ENCODE results near the gene ARHGAP24. TPM values are rescaled to one million over a fixed set of nuclear protein-coding genes. Genes with fewer than 3 reads are reported as not detected.

The ARHGAP24 gene
- total RNA-seq, 1 experiment from 2014 or later, result 1.3 TPM

DNA sequence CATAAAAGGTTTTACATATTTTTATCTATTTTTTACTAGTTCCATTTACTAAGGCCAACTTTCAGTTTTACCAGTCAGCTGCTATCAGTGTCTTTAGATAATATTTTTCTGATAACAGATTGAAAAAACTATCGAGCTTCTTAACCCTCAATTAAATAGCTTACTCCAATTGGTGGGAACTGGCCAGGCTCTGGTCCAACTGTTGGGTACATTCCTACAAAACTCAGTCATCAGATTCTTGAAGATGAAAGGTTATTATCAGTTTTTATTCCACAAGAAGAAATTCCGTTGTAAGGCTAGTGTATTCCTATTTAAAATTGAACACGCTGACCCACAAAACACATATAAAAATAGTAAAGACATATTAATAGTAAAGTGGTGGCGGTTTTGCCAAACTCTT is 538.7 kb downstream of the ARHGAP24 start:
- ChIA-PET RAD21 (ENCODE audit: low non-redundant PET in 1 of 2, low total read pairs in 2 of 2, uncharacterized antibody in 2 of 2, unreplicated experiment in 2 of 2) (no interaction called here), CTCF (no interaction called here), POLR2A (no interaction called here)
- no peaks in the 10 kb centered on the region for H3K9me3 ChIP-seq (ENCODE audit: control insufficient read depth in 1 of 2, insufficient read depth in 1 of 2, low read depth in 1 of 2, low read length in 2 of 2)
- H3K27me3 ChIP-seq (ENCODE audit: insufficient read depth, low read length), result no peaks in the 10 kb centered on the region
- H3K4me2 ChIP-seq (ENCODE audit: low read length), result no peak overlapping the region
- TF ChIP-seq POLR2AphosphoS5 (IDR thresholded peaks at IDR 0.05; ENCODE audit: low read depth, low read length), result no peak
- no peak for TF ChIP-seq SRF (IDR thresholded peaks at IDR 0.05; ENCODE audit: low read depth)
- no peak for TF ChIP-seq ZNF274 (IDR thresholded peaks at IDR 0.05; ENCODE audit: low read depth, low read length)
- TF ChIP-seq FOSL1 (IDR thresholded peaks at IDR 0.05; ENCODE audit: low read depth), result no peak
- TF ChIP-seq, protein P1, sequence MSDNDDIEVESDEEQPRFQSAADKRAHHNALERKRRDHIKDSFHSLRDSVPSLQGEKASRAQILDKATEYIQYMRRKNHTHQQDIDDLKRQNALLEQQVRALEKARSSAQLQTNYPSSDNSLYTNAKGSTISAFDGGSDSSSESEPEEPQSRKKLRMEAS (IDR thresholded peaks at IDR 0.05), result no peak
- no peak for TF ChIP-seq EZH2phosphoT487 (IDR thresholded peaks at IDR 0.05; ENCODE audit: borderline replicate concordance)
- TF ChIP-seq, protein P2, sequence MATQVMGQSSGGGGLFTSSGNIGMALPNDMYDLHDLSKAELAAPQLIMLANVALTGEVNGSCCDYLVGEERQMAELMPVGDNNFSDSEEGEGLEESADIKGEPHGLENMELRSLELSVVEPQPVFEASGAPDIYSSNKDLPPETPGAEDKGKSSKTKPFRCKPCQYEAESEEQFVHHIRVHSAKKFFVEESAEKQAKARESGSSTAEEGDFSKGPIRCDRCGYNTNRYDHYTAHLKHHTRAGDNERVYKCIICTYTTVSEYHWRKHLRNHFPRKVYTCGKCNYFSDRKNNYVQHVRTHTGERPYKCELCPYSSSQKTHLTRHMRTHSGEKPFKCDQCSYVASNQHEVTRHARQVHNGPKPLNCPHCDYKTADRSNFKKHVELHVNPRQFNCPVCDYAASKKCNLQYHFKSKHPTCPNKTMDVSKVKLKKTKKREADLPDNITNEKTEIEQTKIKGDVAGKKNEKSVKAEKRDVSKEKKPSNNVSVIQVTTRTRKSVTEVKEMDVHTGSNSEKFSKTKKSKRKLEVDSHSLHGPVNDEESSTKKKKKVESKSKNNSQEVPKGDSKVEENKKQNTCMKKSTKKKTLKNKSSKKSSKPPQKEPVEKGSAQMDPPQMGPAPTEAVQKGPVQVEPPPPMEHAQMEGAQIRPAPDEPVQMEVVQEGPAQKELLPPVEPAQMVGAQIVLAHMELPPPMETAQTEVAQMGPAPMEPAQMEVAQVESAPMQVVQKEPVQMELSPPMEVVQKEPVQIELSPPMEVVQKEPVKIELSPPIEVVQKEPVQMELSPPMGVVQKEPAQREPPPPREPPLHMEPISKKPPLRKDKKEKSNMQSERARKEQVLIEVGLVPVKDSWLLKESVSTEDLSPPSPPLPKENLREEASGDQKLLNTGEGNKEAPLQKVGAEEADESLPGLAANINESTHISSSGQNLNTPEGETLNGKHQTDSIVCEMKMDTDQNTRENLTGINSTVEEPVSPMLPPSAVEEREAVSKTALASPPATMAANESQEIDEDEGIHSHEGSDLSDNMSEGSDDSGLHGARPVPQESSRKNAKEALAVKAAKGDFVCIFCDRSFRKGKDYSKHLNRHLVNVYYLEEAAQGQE (IDR thresholded peaks at IDR 0.05; ENCODE audit: low read depth), result no peak
- TF ChIP-seq EGR1 (IDR thresholded peaks at IDR 0.05; ENCODE audit: low read depth), result no peak
- no peak for TF ChIP-seq EZH2 (IDR thresholded peaks at IDR 0.05)
- TF ChIP-seq POLR2A (IDR thresholded peaks at IDR 0.05; ENCODE audit: borderline replicate concordance, extremely low read depth, insufficient read depth, insufficient read length), result no peak
- TF ChIP-seq, protein P3, sequence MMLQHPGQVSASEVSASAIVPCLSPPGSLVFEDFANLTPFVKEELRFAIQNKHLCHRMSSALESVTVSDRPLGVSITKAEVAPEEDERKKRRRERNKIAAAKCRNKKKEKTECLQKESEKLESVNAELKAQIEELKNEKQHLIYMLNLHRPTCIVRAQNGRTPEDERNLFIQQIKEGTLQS (IDR thresholded peaks at IDR 0.05), result no peak
- no peak for TF ChIP-seq YY1 (IDR thresholded peaks at IDR 0.05; ENCODE audit: extremely low read depth, insufficient replicate concordance, low read depth, low read length)
- no peak for TF ChIP-seq JUND (IDR thresholded peaks at IDR 0.05)
- TF ChIP-seq TCF7L2 (IDR thresholded peaks at IDR 0.05; ENCODE audit: borderline replicate concordance, extremely low read depth, insufficient read depth, insufficient read length), result no peak
- TF ChIP-seq CEBPB (IDR thresholded peaks at IDR 0.05; ENCODE audit: low read depth), result no peak
- no peak for TF ChIP-seq CBX3 (IDR thresholded peaks at IDR 0.05; ENCODE audit: low read depth)
- no peak for TF ChIP-seq SP1 (IDR thresholded peaks at IDR 0.05; ENCODE audit: low read depth)
- TF ChIP-seq ELF1 (IDR thresholded peaks at IDR 0.05; ENCODE audit: borderline replicate concordance, low read depth), result no peak
- intact Hi-C loops (cut with micrococcal nuclease), result no loop called here
- BruUV-seq (replicated peaks), result no TSS peak
- no peak overlapping the region for H3K9ac ChIP-seq (ENCODE audit: low read length)
- H3K4me1 ChIP-seq (ENCODE audit: control insufficient read depth in 1 of 2, insufficient read depth in 2 of 2, low read length in 2 of 2), result no peaks in the 10 kb centered on the region
- ATAC-seq (no peak), DNase-seq (ENCODE audit: low read depth, low spot score) (no peak)
- no peaks in the 10 kb centered on the region for H3K9me2 ChIP-seq (ENCODE audit: insufficient read depth)
- no peak overlapping the region for H3K27ac ChIP-seq (ENCODE audit: low read depth, low read length)
- H2AFZ ChIP-seq (ENCODE audit: low read depth, low read length, poor library complexity, severe bottlenecking), result no peak overlapping the region
- no peaks in the 10 kb centered on the region for H3K36me3 ChIP-seq (ENCODE audit: control insufficient read depth in 1 of 2, insufficient read depth in 2 of 2, low read length in 2 of 2)
- H4K20me1 ChIP-seq (ENCODE audit: insufficient read depth), result no peaks in the 10 kb centered on the region
- H3K4me3 ChIP-seq (replicated peaks in 1 of 2; ENCODE audit: low read depth in 1 of 2, low read length in 2 of 2), result no peak overlapping the region
- no peaks in the 10 kb centered on the region for H3K79me2 ChIP-seq (ENCODE audit: insufficient read depth, low read length)
